KOPT-K1 (cell line): ENCODE measurements around the gene BCAS3.
"Not testable (repeated sequence)": the region's sequence is repeated elsewhere in the genome, so short reads cannot be mapped to it uniquely, and the experiment has no call there.

Experiments
- H3K27ac ChIP-seq: fragments of 200-600 bp; sonication (generic); 2 replicates; pipeline ENCODE4 v1.5.1; 2016; ENCODE audit warnings: antibody characterized with exemption, mild to moderate bottlenecking, low read depth, low read length; ENCODE audit not compliant: poor library complexity, severe bottlenecking
- H3K36me3 ChIP-seq: fragments of 200-600 bp; sonication (generic); 2 replicates; pipeline ENCODE4 v1.5.1; 2017; ENCODE audit warnings: antibody characterized with exemption, mild to moderate bottlenecking, low read length, moderate library complexity; ENCODE audit not compliant: insufficient read depth
- H3K9me3 ChIP-seq: fragments of 200-600 bp; sonication (generic); 2 replicates; pipeline ENCODE4 v1.5.1; 2017; ENCODE audit warnings: antibody characterized with exemption, low read length, mild to moderate bottlenecking; ENCODE audit not compliant: insufficient read depth, poor library complexity, severe bottlenecking

BCAS3 gene

DNA sequence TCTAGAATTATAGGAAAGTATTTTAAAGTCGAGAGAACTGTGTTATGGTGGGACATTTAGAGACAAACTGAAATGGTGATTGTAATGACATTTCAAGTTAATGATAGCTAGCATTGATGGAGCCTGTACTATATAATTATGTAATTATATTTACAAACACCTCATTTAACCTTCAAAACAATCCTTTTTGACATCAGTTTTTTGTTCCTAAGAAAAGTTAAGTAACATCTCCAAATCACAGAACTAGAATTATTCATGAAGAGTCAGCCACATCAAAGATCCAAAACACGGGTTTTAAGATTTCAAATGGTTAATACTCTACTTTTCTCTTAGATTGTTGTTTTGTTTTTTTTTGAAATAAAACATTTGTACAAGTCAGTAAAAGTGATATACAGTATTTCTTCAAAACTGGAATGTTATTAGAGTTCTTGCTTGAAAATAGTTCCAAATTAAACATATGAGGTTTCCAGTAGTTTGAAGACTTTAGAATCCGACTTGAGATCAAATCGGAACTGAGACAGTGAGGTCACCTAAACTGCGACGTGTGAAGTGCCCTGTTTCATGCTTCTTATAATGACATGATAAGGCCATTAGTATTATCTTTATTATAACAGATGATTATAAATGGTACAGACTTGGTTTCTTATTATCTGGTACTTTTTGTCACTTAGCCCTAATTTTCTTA is 457.0 kb downstream of the BCAS3 start:
- Histone ChIP-seq H3K27ac (no peak overlapping the region), H3K36me3 (no peaks in the 10 kb centered on the region), H3K9me3 (no peaks in the 10 kb centered on the region)

DNA sequence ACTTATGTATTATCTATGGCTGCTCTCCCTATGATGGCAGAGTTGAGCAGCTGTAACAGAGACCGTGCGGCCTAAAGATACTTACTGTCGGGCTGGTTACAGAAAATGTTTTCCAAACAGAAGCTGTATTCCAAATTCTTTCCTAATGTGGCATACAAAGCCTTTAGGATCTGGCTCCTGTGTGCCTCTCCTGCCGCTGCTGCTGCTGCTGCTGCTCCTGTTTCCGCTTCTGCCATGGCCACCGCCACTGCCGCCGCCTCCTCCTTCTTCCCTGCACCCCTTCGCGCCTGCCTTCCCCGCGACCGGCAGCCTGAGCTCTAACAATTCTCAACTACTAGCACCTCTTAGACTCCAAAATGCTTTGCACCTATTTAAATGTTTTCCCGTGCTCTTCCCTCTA is 458.1 kb downstream of the BCAS3 start:
- H3K9me3 ChIP-seq, result no peaks in the 10 kb centered on the region
- H3K36me3 ChIP-seq, result no peaks in the 10 kb centered on the region
- H3K27ac ChIP-seq, result no peak overlapping the region

DNA sequence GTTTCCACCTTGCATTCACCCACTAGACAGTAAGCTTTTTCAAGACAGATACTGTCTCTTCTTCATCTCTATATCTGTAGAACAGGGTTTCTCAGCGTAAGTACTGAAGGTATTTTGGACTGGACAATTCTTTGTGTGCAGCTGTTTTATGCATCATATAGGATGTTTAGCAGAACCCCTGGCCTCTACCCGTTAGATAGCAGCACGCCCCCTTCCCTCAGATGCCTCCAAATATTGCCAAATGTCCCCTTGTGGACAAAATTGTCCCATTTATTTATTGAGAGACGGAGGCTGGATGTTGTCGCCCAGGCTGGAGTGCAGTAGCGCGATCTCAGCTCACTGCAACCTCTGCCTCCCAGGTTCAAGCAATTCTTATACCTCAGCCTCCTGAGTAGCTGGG is 458.6 kb downstream of the BCAS3 start:
- Histone ChIP-seq H3K36me3 (no peaks in the 10 kb centered on the region), H3K9me3 (no peaks in the 10 kb centered on the region), H3K27ac (no peak overlapping the region)

DNA sequence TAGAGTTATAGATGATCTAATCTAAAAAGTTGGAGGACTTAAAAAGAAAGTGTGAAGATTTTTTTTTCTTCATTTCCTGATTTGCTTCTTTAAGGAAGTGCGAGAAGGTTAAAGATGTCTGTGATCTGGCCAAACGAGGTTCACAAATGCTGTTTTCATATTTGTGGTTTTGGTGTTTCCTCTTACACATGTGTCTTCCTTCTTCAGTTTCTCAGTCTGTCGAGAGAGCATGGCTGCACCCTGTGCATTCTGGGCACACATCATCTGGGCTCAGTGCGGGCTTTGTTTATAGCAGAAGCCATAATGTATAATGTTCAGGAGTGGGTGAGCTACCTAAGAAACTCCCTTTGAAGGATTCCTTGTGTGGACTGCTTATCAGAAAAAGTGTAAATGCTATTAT is 461.6 kb downstream of the BCAS3 start:
- Histone ChIP-seq H3K36me3 (no peaks in the 10 kb centered on the region), H3K9me3 (no peaks in the 10 kb centered on the region), H3K27ac (peak overlapping the region; percentile 53)

DNA sequence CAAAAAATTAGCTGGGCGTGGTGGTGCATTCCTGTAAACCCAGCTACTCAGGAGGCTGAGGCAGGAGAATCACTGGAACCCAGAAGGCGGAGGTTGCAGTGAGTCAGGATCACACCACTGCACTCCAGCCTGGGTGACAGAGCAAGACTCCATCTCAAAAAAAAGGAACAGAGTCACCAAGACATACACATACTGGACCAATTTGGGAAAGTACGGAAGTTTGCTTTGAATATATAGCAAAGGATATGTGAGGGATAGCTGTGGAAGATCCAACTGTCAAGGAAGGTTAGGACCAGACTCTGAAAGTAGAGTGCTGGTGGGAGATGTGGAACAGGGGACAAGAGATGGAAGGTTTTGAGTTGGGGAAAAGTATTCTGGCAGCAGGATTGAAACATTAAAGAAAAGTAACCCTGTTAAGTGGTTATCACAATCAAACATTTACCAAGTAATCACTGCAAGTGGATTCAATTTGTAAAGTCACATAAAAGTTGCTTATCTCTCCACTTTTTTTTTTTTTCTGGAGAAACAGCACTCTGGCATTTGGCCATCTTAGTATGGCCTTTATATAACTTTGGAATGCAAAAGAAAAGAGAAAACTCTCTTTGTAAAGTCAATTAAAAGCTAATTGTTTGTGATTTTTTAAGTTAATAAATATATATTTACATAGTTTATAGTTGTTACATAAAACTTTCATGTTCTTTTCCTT is 462.6 kb downstream of the BCAS3 start:
- H3K36me3 ChIP-seq, result no peaks in the 10 kb centered on the region
- no peak overlapping the region for H3K27ac ChIP-seq
- no peaks in the 10 kb centered on the region for H3K9me3 ChIP-seq

DNA sequence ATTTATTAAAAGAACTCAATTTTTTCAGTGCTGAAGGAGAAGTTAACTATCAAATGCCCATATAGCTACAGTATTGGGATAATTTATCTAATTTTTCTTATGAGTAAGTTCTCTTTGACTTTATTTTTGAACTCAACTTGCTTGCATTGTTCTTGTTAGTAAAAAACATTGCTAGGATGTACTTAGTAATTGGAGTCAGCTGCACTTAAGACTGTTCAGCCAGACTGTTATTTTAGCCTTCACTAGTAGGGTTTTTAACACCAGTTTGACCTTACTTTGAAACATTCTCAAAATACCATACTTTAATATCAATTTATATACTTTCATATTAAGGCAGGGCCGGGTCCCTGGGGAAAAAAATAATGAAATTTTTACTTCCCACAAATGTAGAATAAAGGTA is 465.4 kb downstream of the BCAS3 start:
- Histone ChIP-seq H3K27ac (no peak overlapping the region), H3K36me3 (no peaks in the 10 kb centered on the region), H3K9me3 (no peaks in the 10 kb centered on the region)

DNA sequence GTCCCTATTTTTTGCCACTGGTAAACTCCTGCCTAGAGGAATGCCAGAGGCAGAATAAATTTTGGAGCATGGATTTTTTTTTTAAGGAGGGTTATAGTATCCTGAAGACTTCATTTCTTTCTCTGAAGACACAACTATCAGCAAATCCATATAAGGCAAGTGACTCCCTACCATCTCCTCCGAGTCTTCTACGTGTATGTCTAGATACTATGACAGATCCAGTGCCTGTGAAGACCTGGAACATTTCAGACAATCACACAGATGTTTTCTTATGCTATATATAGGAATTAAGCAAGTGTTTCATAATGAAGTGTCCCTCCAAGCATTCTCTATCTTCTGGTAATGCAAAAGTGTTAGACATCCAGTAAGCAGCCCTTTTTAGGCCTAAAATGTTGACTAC is 466.5 kb downstream of the BCAS3 start:
- no peaks in the 10 kb centered on the region for H3K9me3 ChIP-seq
- peak overlapping the region; percentile 12 for H3K27ac ChIP-seq
- H3K36me3 ChIP-seq, result no peaks in the 10 kb centered on the region

DNA sequence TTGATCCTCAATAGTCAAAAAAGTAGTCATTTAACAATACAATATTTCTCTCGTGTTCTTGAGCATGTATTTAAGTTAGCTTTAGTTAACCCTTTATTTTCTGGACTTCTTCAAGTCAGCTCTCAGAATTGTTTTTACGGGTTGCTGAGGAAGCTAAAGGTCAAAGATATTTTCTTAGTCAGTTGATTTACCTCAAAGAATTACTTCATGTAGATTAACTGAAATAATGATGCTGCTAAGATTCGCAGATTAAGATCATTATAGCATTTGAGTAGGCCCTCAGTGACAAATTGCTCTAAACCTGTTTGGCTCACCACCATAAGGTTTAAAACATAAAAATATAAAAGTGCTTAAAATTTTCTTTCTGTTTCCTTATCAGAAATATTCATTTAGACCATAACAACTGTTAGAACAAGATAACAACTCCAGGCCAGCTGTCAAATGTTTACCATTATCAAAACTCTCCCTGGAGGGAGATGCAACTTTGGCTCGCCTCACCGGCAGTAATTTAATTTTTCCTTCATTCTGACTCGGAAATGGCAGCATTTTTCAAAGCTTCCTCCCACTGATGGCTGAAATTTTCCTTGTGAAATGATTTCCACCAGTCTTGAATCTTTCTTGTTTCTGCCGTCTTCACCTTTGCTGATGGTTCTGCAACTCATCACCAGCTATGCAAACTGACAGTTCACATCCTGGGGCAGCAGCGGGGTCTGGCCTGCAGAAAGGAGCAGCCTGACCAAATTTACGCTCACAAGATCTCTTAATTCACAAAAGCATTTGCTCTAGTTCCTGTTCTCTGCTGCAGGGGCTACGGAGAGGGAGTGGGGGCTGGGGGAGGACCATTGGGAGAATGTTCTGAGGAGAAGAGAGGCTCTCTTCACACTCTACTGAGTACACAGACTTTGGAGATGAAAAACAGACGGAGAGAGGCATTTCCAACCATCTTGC is 467.2 kb downstream of the BCAS3 start:
- H3K27ac ChIP-seq, result peak overlapping the region; percentile 49

DNA sequence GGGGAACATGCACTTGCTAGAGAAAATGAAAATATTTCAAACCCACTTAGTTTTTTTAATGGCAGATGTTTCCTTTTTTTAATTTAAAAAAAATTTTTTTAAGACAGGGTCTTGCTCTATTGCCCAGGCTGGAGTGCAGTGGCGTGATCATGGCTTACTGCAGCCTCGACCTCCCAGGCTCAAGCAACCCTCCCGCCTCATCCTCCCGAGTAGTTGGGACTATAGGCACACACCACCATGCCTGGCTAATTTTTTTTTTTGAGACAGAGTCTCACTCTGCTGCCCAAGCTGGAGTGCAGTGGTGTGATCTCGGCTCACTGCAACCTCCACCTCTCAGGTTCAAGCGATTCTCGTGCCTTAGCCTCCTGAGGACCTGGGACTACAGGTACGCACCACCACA is 469.2 kb downstream of the BCAS3 start:
- not testable (repeated sequence) for H3K27ac ChIP-seq, H3K36me3 ChIP-seq, H3K9me3 ChIP-seq

More for the DNA sequence above, 467.2 kb downstream of the BCAS3 start:
- H3K9me3 ChIP-seq, result no peaks in the 10 kb centered on the region
- no peaks in the 10 kb centered on the region for H3K36me3 ChIP-seq

DNA sequence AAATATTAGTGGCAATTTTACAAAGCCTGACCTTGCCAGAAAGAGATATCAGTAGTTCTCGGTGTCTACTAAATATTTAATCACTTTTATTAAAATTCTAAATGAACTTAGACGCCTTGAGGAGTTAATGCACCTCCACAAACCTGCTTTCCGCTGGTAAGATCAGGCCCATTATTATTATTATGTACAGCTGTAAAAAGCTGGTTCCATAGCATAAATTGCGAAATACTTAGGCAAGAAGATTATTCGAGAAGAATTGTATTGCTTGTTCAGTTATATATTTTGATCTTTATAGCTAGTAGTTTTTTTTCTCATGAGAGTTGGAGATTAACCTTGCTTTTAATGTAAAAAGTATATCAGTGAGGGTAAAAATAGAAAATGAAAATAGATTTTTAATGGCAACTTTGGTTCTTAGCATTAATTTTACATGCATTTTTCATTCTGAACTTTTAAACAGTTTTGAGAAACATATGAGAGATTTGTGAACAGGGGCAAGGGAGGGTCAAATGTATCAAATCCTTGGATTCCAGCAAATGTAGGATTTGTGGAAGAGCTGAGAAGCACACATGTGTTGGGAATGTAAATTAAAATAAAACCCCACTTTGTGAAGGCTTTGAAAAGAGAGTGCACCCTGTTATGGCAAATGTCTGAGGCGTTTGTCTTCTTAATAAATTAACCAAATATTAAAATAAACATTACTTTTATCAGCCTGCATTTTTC is 471.6 kb downstream of the BCAS3 start:
- H3K27ac ChIP-seq, result no peak overlapping the region
- no peaks in the 10 kb centered on the region for H3K9me3 ChIP-seq
- H3K36me3 ChIP-seq, result no peaks in the 10 kb centered on the region

DNA sequence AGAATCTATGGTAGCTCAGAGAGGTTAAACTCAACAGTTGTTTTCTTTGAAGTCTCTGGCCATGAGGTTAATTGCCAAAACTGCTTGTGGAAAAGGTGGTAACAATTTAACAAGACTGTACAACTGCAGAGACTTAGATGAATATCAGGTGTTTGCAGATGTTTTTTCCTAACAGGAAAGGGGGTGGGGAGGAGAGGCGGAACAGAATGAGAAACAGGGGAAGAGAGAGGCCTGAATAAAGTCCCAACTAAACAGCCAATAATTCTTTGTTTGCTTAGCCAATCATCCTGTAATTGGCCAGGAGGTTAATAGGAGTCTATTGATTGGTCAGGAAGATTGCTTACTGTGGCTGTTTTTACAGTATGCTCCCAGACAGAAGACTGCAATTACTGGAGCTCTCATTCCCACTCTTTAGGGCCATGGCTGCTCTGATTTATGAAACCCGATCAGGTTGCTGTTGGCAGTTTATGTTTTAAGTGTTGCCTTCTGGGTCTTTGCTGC is 472.3 kb downstream of the BCAS3 start:
- Histone ChIP-seq H3K9me3 (no peaks in the 10 kb centered on the region), H3K36me3 (no peaks in the 10 kb centered on the region), H3K27ac (peak overlapping the region; percentile 1)

DNA sequence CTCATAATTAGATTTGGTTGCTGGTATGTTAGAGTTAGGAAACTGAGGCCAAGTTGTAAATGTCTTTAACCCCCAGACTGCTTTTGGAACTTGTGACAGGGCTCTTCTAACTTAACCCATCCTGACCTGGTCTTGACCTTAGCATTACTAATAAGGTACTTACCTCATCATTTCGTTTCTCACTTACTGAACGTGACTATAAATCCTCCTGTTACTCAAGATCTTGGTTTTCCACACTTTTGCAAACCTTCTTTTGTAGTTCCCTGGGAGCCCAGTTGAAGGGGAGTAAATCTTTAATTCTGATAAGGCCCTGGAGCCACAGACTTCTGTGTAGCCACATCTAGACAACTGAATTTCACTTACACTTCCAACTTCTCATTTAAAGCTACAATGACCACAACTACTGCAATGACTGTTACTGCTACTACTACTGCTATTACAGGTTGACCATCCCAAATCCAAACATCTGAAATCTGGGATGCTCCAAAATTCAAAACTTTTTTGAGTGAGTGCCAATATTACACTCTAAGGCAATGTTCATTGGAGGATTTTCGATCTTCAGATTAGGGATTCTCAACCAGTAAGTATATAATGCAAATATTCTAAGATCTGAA is 473.1 kb downstream of the BCAS3 start:
- H3K9me3 ChIP-seq, result no peaks in the 10 kb centered on the region
- no peak overlapping the region for H3K27ac ChIP-seq
- H3K36me3 ChIP-seq, result no peaks in the 10 kb centered on the region

DNA sequence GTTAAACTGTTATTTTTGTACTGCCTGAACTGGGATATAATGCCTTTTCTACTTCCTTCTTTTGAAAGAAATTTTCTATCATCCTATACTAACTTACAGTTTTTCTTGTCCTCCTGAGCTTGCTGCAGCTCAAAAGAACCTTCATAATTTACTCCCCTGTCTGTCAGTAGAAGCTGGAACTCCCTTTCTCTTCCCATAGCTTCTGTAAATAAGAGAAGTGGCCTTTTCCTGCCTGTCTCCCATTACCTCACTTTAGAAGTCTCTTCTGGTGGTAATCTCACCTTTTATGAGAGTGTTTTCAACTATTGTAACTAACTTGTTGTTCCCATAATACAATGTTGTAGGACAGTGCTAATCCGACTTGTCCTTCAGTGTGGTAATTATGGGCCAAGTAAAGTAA is 475.2 kb downstream of the BCAS3 start:
- no peaks in the 10 kb centered on the region for H3K9me3 ChIP-seq
- no peak overlapping the region for H3K27ac ChIP-seq
- no peaks in the 10 kb centered on the region for H3K36me3 ChIP-seq

DNA sequence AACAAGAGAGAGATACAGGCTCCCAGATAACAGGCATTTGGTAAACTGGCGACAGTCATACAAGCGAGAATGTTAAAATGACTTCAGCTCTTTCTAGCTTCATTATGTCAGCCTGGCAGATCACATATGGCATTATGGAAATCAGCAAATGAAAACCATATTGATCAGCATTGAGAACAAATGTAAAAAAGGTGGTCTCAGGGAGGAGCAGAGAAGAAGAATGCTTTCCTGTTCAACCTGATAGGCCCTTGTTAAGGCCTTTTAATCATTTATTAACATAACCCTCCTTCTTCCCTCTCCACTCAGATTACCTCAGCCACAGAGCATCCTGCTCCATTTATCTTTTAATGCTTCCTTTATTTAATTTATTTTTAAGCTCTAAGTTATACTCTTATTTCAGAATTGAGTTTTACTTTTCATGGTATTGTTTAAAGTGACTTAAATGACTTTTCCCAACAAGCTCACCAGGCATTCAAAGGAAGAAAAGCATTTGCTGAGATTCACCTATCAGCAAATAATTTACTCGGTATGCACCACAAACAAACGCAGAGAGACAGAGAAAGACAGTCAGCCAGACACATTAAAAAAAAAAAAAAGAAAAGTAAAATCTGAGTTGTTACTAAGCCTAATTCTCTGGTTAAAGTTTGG is 478.1 kb downstream of the BCAS3 start:
- Histone ChIP-seq H3K36me3 (no peaks in the 10 kb centered on the region), H3K27ac (no peak overlapping the region)

More for the DNA sequence above, 478.1 kb downstream of the BCAS3 start:
- H3K9me3 ChIP-seq, result no peaks in the 10 kb centered on the region
